Peyer's patch (tissue), 4 donors: ENCODE results near the gene NPTX1. TPM values are rescaled to one million over a fixed set of nuclear protein-coding genes. Genes with fewer than 3 reads are reported as not detected.
A peak's percentile ranks its signal among the peaks of the same experiment; 100 is the strongest.

Experiments used
- DNase-seq, 3 donors: peaks; one replicate each; pipeline ENCODE4 v3.0.0-alpha.2; 2017 to 2019
- H3K27ac ChIP-seq, 4 donors: fragments of 200-600 bp; sonication (generic); one replicate each; pipeline ENCODE4 v1.5.1; 2016 to 2019
- H3K27me3 ChIP-seq, 2 donors: fragments of 200-600 bp; sonication (generic); one replicate each; pipeline ENCODE4 v1.5.1; 2019
- H3K36me3 ChIP-seq, 3 donors: fragments of 200-600 bp; sonication (generic); one replicate each; pipeline ENCODE4 v1.5.1; 2016 to 2019
- H3K4me1 ChIP-seq, 4 donors: fragments of 200-600 bp; sonication (generic); one replicate each; pipeline ENCODE4 v1.5.1; 2016 to 2019
- H3K4me3 ChIP-seq, 4 donors: fragments of 200-600 bp; sonication (generic); 1 replicate in 3 of 4; 2 replicates in 1 of 4; pipeline ENCODE4 v1.5.1; 2016 to 2019; ENCODE audit warnings: mild to moderate bottlenecking in 1 of 4
- H3K9me3 ChIP-seq, 4 donors: fragments of 200-600 bp; sonication (generic); one replicate each; pipeline ENCODE4 v1.5.1; 2016 to 2019; ENCODE audit warnings: mild to moderate bottlenecking in 1 of 4
- CTCF ChIP-seq, 6 experiments: fragments of 450-650 bp in 4 of 6; fragments of 200-600 bp in 2 of 6; sonication (generic) in 1 of 6; IDR thresholded peaks; one replicate each; pipeline ENCODE4 v1.5.1; 2017 to 2019; ENCODE audit warnings: antibody characterized with exemption in 6 of 6, mild to moderate bottlenecking in 3 of 6, moderate library complexity in 1 of 6
- POLR2A ChIP-seq, 2 donors: fragments of 450-650 bp; IDR thresholded peaks; one replicate each; pipeline ENCODE4 v1.5.1; 2017; ENCODE audit warnings: antibody characterized with exemption in 2 of 2, mild to moderate bottlenecking in 2 of 2, moderate library complexity in 2 of 2
- total RNA-seq, 4 donors: library from RNA; depleted of rRNA; stranded (reverse); fragments of >200 nt; gene quantifications; one replicate each; pipeline ENCODE4 v1.1.0, GENCODE V29; 2016

The NPTX1 gene
- total RNA-seq, 4 donors from 2014 or later: 0.80 to 1.8 TPM; not detected in 2

- DNase-seq: no peak
- Histone ChIP-seq H3K9me3 (no peaks in the 10 kb centered on the region), H3K36me3 (no peaks in the 10 kb centered on the region), H3K27me3 (no peaks in the 10 kb centered on the region), H3K27ac (peak overlapping the region in 1 of 4 donors; percentile 96), H3K4me3 (peak overlapping the region in 1 of 4 donors; percentile 76), H3K4me1 (peaks cover 0 to 6% (median 4%) of the 10 kb centered on the region in 4 donors)
- TF ChIP-seq POLR2A (IDR thresholded peaks at IDR 0.05) (no peak), CTCF (IDR thresholded peaks at IDR 0.05) (no peak)
Measured at GRCh38 chr17:80455784-80456183, 20.6 kb downstream of the NPTX1 start.

- H3K4me3 ChIP-seq: peak overlapping the region; percentile 76 to 92 (median 77)
- H3K4me1 ChIP-seq: peaks cover 0 to 9% (median 5%) of the 10 kb centered on the region in 4 donors
- peak overlapping the region; percentile 92 to 96 (median 94) for H3K27ac ChIP-seq
- no peaks in the 10 kb centered on the region for H3K36me3 ChIP-seq
- TF ChIP-seq CTCF (IDR thresholded peaks at IDR 0.05) (no peak), POLR2A (IDR thresholded peaks at IDR 0.05) (no peak)
- no peak for DNase-seq
- no peaks in the 10 kb centered on the region for H3K27me3 ChIP-seq
- H3K9me3 ChIP-seq: no peaks in the 10 kb centered on the region
Measured at GRCh38 chr17:80455336-80455710, 21.1 kb downstream of the NPTX1 start.

- TF ChIP-seq POLR2A (IDR thresholded peaks at IDR 0.05): peak; percentile 80 to 81
- peak in 1 of 6 experiments; percentile 12 for TF ChIP-seq CTCF (IDR thresholded peaks at IDR 0.05)
- Histone ChIP-seq H3K27me3 (no peaks in the 10 kb centered on the region), H3K27ac (peak overlapping the region; percentile 92 to 96 (median 94)), H3K4me3 (peak overlapping the region; percentile 76 to 92 (median 77)), H3K4me1 (peaks cover 0 to 13% (median 5%) of the 10 kb centered on the region in 4 donors), H3K36me3 (no peaks in the 10 kb centered on the region), H3K9me3 (no peaks in the 10 kb centered on the region)
- DNase-seq: peak; percentile 91 to 98 (median 97)
Measured at GRCh38 chr17:80454557-80455335, 21.7 kb downstream of the NPTX1 start.

GRCh38 chr17:80453998-80454556 lies 22.3 kb downstream of the NPTX1 start:
- peaks cover 0 to 13% (median 5%) of the 10 kb centered on the region in 4 donors for H3K4me1 ChIP-seq
- peak overlapping the region; percentile 76 to 92 (median 77) for H3K4me3 ChIP-seq
- H3K27me3 ChIP-seq: no peaks in the 10 kb centered on the region
- no peaks in the 10 kb centered on the region for H3K9me3 ChIP-seq
- no peaks in the 10 kb centered on the region for H3K36me3 ChIP-seq
- DNase-seq: no peak
- TF ChIP-seq CTCF (IDR thresholded peaks at IDR 0.05) (no peak), POLR2A (IDR thresholded peaks at IDR 0.05) (no peak)
- H3K27ac ChIP-seq: peak overlapping the region; percentile 92 to 96 (median 94)

- DNase-seq: no peak
- TF ChIP-seq POLR2A (IDR thresholded peaks at IDR 0.05) (no peak), CTCF (IDR thresholded peaks at IDR 0.05) (no peak)
- H3K27ac ChIP-seq: peak overlapping the region in 1 of 4 donors; percentile 92
- H3K27me3 ChIP-seq: no peaks in the 10 kb centered on the region
- H3K4me1 ChIP-seq: peaks cover 0 to 13% (median 5%) of the 10 kb centered on the region in 4 donors
- H3K4me3 ChIP-seq: peak overlapping the region in 3 of 4 donors; percentile 77 to 92 (median 77)
- no peaks in the 10 kb centered on the region for H3K9me3 ChIP-seq
- H3K36me3 ChIP-seq: no peaks in the 10 kb centered on the region
Measured at GRCh38 chr17:80453126-80453997, 23.0 kb downstream of the NPTX1 start.
